DMS153 (cell line): ENCODE measurements around the gene ZIC1.

Source experiments
- DNase-seq: peaks from one replicate; lab custom pipeline; 2025; lab: John Stamatoyannopoulos, UW

Gene ZIC1

GRCh38 chr3:147409143-147410115 is at the start of gene ZIC1:
Gene ZIC1 (plus strand): TSS chr3:147409365. CDS start chr3:147410113, 748 bp downstream.
- DNase-seq = no peak

DNA sequence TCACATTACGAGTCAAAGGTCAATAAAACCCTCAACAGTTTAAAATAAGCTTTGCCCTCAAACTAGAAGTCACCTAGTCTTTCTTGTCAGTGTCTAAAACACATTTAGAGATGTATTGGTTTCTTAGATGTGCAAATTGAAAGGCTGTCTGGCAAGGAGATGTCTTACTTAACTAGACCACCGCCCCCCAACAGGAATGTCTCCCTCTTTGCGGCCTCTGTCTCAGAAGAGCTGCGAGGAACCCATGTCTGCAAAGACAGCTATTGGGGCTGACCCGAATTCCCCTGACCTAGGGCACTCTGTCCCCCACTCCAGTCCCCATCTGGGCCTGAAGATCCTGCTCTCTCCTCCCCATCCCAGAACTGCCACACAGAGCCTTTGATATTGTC is 49.1 kb upstream of the ZIC1 start:
- DNase-seq = no peak

- DNase-seq = no peak
Observed at GRCh38 chr3:147360646-147361453, 48.3 kb upstream of the ZIC1 start.

GRCh38 chr3:147361454-147362420 is 47.4 kb upstream of the ZIC1 start:
- peak; percentile 18 for DNase-seq

GRCh38 chr3:147364771-147365170 is 44.4 kb upstream of the ZIC1 start:
- DNase-seq = no peak

GRCh38 chr3:147365196-147366115 is 43.7 kb upstream of the ZIC1 start:
- DNase-seq = no peak

DNA sequence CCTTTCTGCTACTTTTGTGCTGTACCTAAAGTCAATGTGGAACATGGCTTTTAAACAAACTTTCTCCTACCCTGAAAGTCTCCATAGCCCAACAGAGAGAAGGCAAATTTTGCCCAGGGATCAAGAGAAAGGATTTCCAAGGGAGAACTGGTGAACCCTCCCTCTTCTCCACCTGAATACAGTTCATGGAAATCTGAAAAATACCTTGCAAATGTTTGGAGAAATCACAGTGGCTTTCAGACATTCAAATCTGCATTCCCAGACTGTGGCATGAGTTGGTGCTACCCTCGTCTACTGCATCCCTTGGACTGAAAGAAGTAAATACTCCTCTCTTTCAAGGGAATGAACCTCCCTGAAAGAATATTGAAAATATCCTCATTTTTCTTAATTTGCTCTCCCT is 41.5 kb upstream of the ZIC1 start:
- no peak for DNase-seq

DNA sequence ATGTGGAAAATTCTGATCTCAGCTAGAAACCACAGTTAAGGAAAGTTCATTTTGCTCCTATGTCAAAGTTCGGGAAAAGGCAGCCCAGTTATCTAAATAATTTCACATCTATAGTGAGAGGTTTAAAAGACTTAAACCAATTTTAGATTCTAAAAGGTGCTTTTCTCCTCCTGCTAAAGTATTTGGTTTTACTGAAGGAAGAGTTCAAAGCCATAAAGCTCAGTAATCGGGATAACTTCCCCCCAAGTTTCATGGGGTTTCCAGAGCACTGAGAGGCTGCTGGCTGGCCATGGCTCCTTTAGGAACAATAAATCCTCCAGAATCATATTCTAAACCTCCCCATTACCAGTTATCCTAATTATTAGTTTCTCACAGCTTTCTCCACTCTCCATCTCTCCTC is 41.0 kb upstream of the ZIC1 start:
- no peak for DNase-seq

GRCh38 chr3:147368561-147369221 is 40.5 kb upstream of the ZIC1 start:
- no peak for DNase-seq

GRCh38 chr3:147369231-147369630 is 39.9 kb upstream of the ZIC1 start:
- DNase-seq = no peak

DNA sequence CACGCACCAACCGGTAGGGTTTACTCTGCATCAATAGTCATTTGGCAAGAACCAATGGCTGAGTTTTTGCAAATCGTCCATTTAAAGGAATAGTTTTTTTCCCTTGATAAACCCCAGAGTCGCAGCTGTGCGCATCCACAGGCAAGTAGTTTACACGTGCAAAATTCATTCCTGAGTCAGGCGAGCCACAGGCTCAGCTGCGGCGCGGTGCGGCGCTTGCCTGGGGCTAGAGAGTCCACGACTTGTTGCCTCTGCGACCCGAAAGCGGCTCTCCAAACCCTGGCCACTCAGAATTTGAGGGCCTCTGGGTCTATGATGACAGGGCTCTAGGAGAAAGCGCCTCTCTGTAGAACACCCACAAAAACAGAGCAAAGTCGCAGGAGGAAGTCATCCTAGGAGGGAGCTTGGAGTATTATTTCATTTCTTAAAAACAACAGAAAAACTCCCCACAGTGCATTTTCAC is 39.5 kb upstream of the ZIC1 start:
- no peak for DNase-seq

DNA sequence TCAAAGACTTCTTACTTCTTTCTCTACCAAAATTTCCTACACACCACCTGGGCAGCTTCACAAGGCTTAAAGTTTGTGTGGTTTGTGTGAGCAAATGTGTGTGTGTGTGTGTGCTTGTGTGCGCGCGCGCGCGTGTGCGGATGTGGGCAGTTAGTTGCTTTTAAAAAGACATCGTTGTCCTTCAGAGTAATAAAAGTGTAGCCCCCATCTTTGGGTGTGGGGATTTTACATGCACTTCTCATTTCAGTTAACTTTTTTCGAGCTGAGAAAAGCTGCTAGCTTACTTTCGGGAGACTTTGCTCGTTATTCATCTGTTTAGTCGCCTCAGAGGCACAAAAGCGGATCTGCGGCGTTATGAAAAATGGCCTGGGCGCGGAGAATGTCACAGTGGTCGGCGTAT is 38.8 kb upstream of the ZIC1 start:
- DNase-seq = no peak

GRCh38 chr3:147371140-147371539 is 38.0 kb upstream of the ZIC1 start:
- no peak for DNase-seq

GRCh38 chr3:147371771-147372340 is 37.3 kb upstream of the ZIC1 start:
- no peak for DNase-seq

DNA sequence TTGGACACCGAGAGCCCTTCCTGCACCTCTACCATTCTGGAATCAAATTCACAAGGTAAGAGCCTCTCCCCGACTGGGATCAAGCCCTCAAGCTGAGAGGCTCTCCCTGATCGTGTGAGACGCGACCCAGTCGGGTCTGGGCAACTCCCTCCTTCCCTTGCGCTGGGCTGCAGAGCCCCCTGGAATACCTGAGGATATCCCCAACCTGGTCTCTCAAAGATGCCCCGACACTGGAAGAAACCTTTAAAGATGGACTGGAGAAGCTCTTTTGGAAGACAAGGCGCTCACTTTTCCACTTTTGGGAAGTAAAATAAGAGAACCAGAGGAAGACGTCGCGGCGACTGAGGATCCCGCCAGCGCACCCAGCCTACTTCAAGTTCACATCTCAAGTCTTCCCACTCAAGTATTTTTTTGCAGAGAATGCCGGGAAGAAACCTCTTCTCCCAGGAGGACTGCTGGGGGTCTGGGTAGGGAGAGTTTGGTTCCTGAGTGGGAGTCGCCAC is 36.6 kb upstream of the ZIC1 start:
- no peak for DNase-seq

DNA sequence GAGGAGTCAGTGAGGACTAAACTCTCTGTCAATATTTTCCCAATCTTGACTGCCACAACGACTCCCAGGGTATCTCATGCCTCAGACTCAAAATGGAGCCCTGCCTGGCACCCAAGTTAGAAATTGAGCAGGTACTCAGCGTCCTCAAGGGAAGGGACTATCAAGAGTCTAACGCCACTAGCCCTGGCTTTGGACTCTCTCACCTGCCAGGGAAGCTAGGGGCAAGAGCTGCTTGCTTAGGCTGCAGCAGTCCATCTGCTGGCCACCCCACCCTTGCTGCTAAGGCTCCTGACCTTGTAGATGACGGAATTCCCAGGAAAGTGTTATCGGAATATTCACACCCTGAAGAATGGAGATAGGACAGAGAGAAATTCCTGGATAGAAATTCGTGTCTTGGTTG is 35.9 kb upstream of the ZIC1 start:
- no peak for DNase-seq

- no peak for DNase-seq
Observed at GRCh38 chr3:147377412-147378367, 31.5 kb upstream of the ZIC1 start.

GRCh38 chr3:147379651-147380050 is 29.5 kb upstream of the ZIC1 start:
- no peak for DNase-seq
